GM18909 (cell line): ENCODE results near the gene DNER.
"Not testable (repeated sequence)": the region's sequence is repeated elsewhere in the genome, so short reads cannot be mapped to it uniquely, and the experiment has no call there.

ENCODE experiments used
- ATAC-seq: cut with Tn5 transposase; IDR thresholded peaks from one replicate; pipeline ENCODE4 v1.9.1; 2021; ENCODE audit warnings: mild to moderate bottlenecking; ENCODE audit not compliant: unreplicated experiment, poor library complexity

Gene DNER

GRCh38 chr2:229718057-229718456 lies 3.7 kb upstream of the DNER start:
- ATAC-seq: no peak

GRCh38 chr2:229715895-229716507 lies 1.6 kb upstream of the DNER start:
- no peak for ATAC-seq

- peak; percentile 40 for ATAC-seq
Observed at GRCh38 chr2:229714736-229715541, 584 bp upstream of the DNER start.

GRCh38 chr2:229713371-229714079 lies 830 bp downstream of the DNER start:
- peak; percentile 22 for ATAC-seq

GRCh38 chr2:229712136-229712535 lies 2.2 kb downstream of the DNER start:
- ATAC-seq: no peak

GRCh38 chr2:229708335-229708734 lies 6.0 kb downstream of the DNER start:
- ATAC-seq: no peak

GRCh38 chr2:229703909-229704630 lies 10.3 kb downstream of the DNER start:
- ATAC-seq: no peak

- no peak for ATAC-seq
Observed at GRCh38 chr2:229701716-229702115, 12.6 kb downstream of the DNER start.

- ATAC-seq: no peak
Observed at GRCh38 chr2:229701062-229701461, 13.3 kb downstream of the DNER start.

GRCh38 chr2:229695961-229696360 lies 18.4 kb downstream of the DNER start:
- ATAC-seq: no peak

GRCh38 chr2:229693845-229694244 lies 20.5 kb downstream of the DNER start:
- ATAC-seq: not testable (repeated sequence)

GRCh38 chr2:229691631-229692030 lies 22.7 kb downstream of the DNER start:
- no peak for ATAC-seq

- no peak for ATAC-seq
Observed at GRCh38 chr2:229689307-229689839, 25.0 kb downstream of the DNER start.

- no peak for ATAC-seq
Observed at GRCh38 chr2:229688141-229688540, 26.2 kb downstream of the DNER start.

- no peak for ATAC-seq
Observed at GRCh38 chr2:229686122-229686919, 28.0 kb downstream of the DNER start.

- no peak for ATAC-seq
Observed at GRCh38 chr2:229684942-229685562, 29.3 kb downstream of the DNER start.

- no peak for ATAC-seq
Observed at GRCh38 chr2:229679393-229680125, 34.8 kb downstream of the DNER start.

- no peak for ATAC-seq
Observed at GRCh38 chr2:229675569-229675968, 38.8 kb downstream of the DNER start.
